Sciatic nerve (tissue), 2 donors: ENCODE data around the gene SSC5D. TPM values are rescaled to one million over a fixed set of nuclear protein-coding genes. Genes with fewer than 3 reads are reported as not detected.
"Not testable (repeated sequence)": the region's sequence is repeated elsewhere in the genome, so short reads cannot be mapped to it uniquely, and the experiment has no call there.

Source experiments
- ATAC-seq: fragments of 200-7000 bp; cut with Tn5 transposase; one replicate; pipeline ENCODE4 v1.9.1; 2020; ENCODE audit warnings: mild to moderate bottlenecking, moderate library complexity
- DNase-seq: peaks from one replicate; pipeline ENCODE4 v3.0.0-alpha.2; 2020; ENCODE audit warnings: low spot score
- intact Hi-C: fragments of 100-400 bp; cut with DNase I; formaldehyde crosslinking; loops from one replicate; pipeline ENCODE4 v1.14.2; 2022
- total RNA-seq: library from RNA; stranded (reverse); fragmentation: NEBNext Ultra II Directional; extraction: Animal tissue kit (Norgen Biotek cat#: 25700); gene quantifications from one replicate; pipeline ENCODE4 v1.2.1, GENCODE V29; 2021
- donor health status: DM: no; HTN: no; CAD: no.
- donor health status: DM: no; HTN: no; CAD: no.

SSC5D gene
- total RNA-seq, 1 donor from 2014 or later, result 13.5 TPM

GRCh38 chr19:55526216-55527196 lies 38.3 kb downstream of the SSC5D start:
- DNase-seq (no peak), ATAC-seq (no peak)
- intact Hi-C loops, result no loop called here

- no peak for ATAC-seq
- intact Hi-C loops, result no loop called here
- DNase-seq, result no peak
Measured at GRCh38 chr19:55527197-55528029, 39.2 kb downstream of the SSC5D start.

GRCh38 chr19:55528030-55528803 lies 40.0 kb downstream of the SSC5D start:
- DNase-seq, result no peak

GRCh38 chr19:55529636-55530234 lies 41.5 kb downstream of the SSC5D start:
- no peak for DNase-seq
- intact Hi-C loops, result no loop called here
- ATAC-seq, result no peak

More at GRCh38 chr19:55528030-55528803, 40.0 kb downstream of the SSC5D start:
- intact Hi-C loops, result no loop called here
- ATAC-seq, result no peak

- intact Hi-C loops, result no loop called here
- ATAC-seq (no peak), DNase-seq (no peak)
Measured at GRCh38 chr19:55530996-55531395, 42.8 kb downstream of the SSC5D start.

- DNase-seq, intact Hi-C loops, ATAC-seq: not testable (repeated sequence)
Measured at GRCh38 chr19:55534280-55534679, 46.0 kb downstream of the SSC5D start.

GRCh38 chr19:55535173-55535964 lies 47.1 kb downstream of the SSC5D start:
- ATAC-seq (no peak), DNase-seq (no peak)
- intact Hi-C loops, result loop anchor here (5.0 kb wide), 1 partner anchor 1498 kb away; no protein-coding TSS in a partner anchor

GRCh38 chr19:55535965-55536350 lies 47.7 kb downstream of the SSC5D start:
- no peak for ATAC-seq

GRCh38 chr19:55536366-55536765 lies 48.1 kb downstream of the SSC5D start:
- DNase-seq (no peak), ATAC-seq (no peak)
- intact Hi-C loops, result loop anchor here (5.0 kb wide), 1 partner anchor 1499 kb away; no protein-coding TSS in a partner anchor

More at GRCh38 chr19:55535965-55536350, 47.7 kb downstream of the SSC5D start:
- intact Hi-C loops, result loop anchor here (5.0 kb wide), 1 partner anchor 1499 kb away; no protein-coding TSS in a partner anchor
- DNase-seq, result no peak

- no peak for DNase-seq
- intact Hi-C loops, result loop anchor here (5.0 kb wide), 1 partner anchor 1500 kb away; no protein-coding TSS in a partner anchor
- no peak for ATAC-seq
Measured at GRCh38 chr19:55536951-55537740, 48.9 kb downstream of the SSC5D start, which contains the start of gene SBK2. Gene SBK2, minus strand, starts transcription at chr19:55537133. Its CDS starts 839 bp downstream, at chr19:55536294.

GRCh38 chr19:55537741-55538111 lies 49.5 kb downstream of the SSC5D start:
- intact Hi-C loops, result loop anchor here (5.0 kb wide), 1 partner anchor 1500 kb away; no protein-coding TSS in a partner anchor
- ATAC-seq (no peak), DNase-seq (no peak)

- DNase-seq (no peak), ATAC-seq (no peak)
- intact Hi-C loops, result loop anchor here (5.0 kb wide), 1 partner anchor 1501 kb away; no protein-coding TSS in a partner anchor
Measured at GRCh38 chr19:55538132-55538531, 49.9 kb downstream of the SSC5D start.

- ATAC-seq (no peak), DNase-seq (no peak)
- intact Hi-C loops, result loop anchor here (5.0 kb wide), 1 partner anchor 1502 kb away; no protein-coding TSS in a partner anchor
Measured at GRCh38 chr19:55539090-55539984, 51.1 kb downstream of the SSC5D start.

- DNase-seq, result no peak
- ATAC-seq, result no peak
- intact Hi-C loops, result no loop called here
Measured at GRCh38 chr19:55540619-55541018, 52.4 kb downstream of the SSC5D start.

- intact Hi-C loops, result no loop called here
- DNase-seq (no peak), ATAC-seq (no peak)
Measured at GRCh38 chr19:55541091-55541490, 52.9 kb downstream of the SSC5D start.
